ENCODE measurements around the gene TMOD4. TPM values are rescaled to one million over a fixed set of nuclear protein-coding genes. Genes with fewer than 3 reads are reported as not detected.

TMOD4 gene
- total RNA-seq, 1 donor from 2014 or later = 0.46 TPM

GRCh38 chr1:151165281-151165737 lies 10.5 kb downstream of the TMOD4 start:
- H3K4me3 ChIP-seq (ENCODE audit: low read depth, low read length) = peak overlapping the region; percentile 99
- no peak for TF ChIP-seq CTCF (conservative IDR thresholded peaks at IDR 0.05; ENCODE audit: low read depth, low read length)
- no peak for DNase-seq (ENCODE audit: low read depth)

- no peak for DNase-seq (ENCODE audit: low read depth)
- H3K4me3 ChIP-seq (ENCODE audit: low read depth, low read length) = peak overlapping the region; percentile 99
- no peak for TF ChIP-seq CTCF (conservative IDR thresholded peaks at IDR 0.05; ENCODE audit: low read depth, low read length)
Observed at GRCh38 chr1:151164732-151165280, 11.0 kb downstream of the TMOD4 start.

GRCh38 chr1:151159373-151159772 lies 16.4 kb downstream of the TMOD4 start:
- DNase-seq (ENCODE audit: low read depth) = no peak
- TF ChIP-seq CTCF (conservative IDR thresholded peaks at IDR 0.05; ENCODE audit: low read depth, low read length) = no peak
- H3K4me3 ChIP-seq (ENCODE audit: low read depth, low read length) = no peak overlapping the region

- no peak for TF ChIP-seq CTCF (conservative IDR thresholded peaks at IDR 0.05; ENCODE audit: low read depth, low read length)
- no peak for DNase-seq (ENCODE audit: low read depth)
- H3K4me3 ChIP-seq (ENCODE audit: low read depth, low read length) = no peak overlapping the region
Observed at GRCh38 chr1:151158751-151159251, 17.0 kb downstream of the TMOD4 start.

GRCh38 chr1:151158326-151158725 lies 17.5 kb downstream of the TMOD4 start:
- TF ChIP-seq CTCF (conservative IDR thresholded peaks at IDR 0.05; ENCODE audit: low read depth, low read length) = no peak
- DNase-seq (ENCODE audit: low read depth) = no peak
- H3K4me3 ChIP-seq (ENCODE audit: low read depth, low read length) = no peak overlapping the region

GRCh38 chr1:151157067-151157531 lies 18.7 kb downstream of the TMOD4 start:
- TF ChIP-seq CTCF (conservative IDR thresholded peaks at IDR 0.05; ENCODE audit: low read depth, low read length) = no peak
- no peak overlapping the region for H3K4me3 ChIP-seq (ENCODE audit: low read depth, low read length)
- DNase-seq (ENCODE audit: low read depth) = no peak

GRCh38 chr1:151156515-151156819 lies 19.3 kb downstream of the TMOD4 start, which contains the start of gene TNFAIP8L2:
TSS of gene TNFAIP8L2 (plus strand) at chr1:151156649. CDS start at chr1:151158698, 2,049 bp downstream.
- no peak for TF ChIP-seq CTCF (conservative IDR thresholded peaks at IDR 0.05; ENCODE audit: low read depth, low read length)
- DNase-seq (ENCODE audit: low read depth) = no peak
- no peak within 1 kb of the TSS for H3K4me3 ChIP-seq (ENCODE audit: low read depth, low read length)

All from epithelial cell of proximal tubule (primary cell).